ENCODE measurements around the gene AFF2.
"Not testable (repeated sequence)": the region's sequence is repeated elsewhere in the genome, so short reads cannot be mapped to it uniquely, and the experiment has no call there.

The AFF2 gene

GRCh38 chrX:148659481-148659880 is 159.1 kb downstream of the AFF2 start:
- H3K4me3 ChIP-seq (ENCODE audit: low read depth, low read length) = no peak overlapping the region
- TF ChIP-seq CTCF (IDR thresholded peaks at IDR 0.05; ENCODE audit: low read depth, low read length) = no peak

GRCh38 chrX:148661035-148661434 is 160.6 kb downstream of the AFF2 start:
- H3K4me3 ChIP-seq (ENCODE audit: low read depth, low read length) = no peak overlapping the region
- TF ChIP-seq CTCF (IDR thresholded peaks at IDR 0.05; ENCODE audit: low read depth, low read length) = no peak

- H3K4me3 ChIP-seq (ENCODE audit: low read depth, low read length) = no peak overlapping the region
- no peak for TF ChIP-seq CTCF (IDR thresholded peaks at IDR 0.05; ENCODE audit: low read depth, low read length)
Measured at GRCh38 chrX:148662014-148662413, 161.6 kb downstream of the AFF2 start.

GRCh38 chrX:148664171-148664570 is 163.8 kb downstream of the AFF2 start:
- TF ChIP-seq CTCF (IDR thresholded peaks at IDR 0.05; ENCODE audit: low read depth, low read length) = no peak
- no peak overlapping the region for H3K4me3 ChIP-seq (ENCODE audit: low read depth, low read length)

- H3K4me3 ChIP-seq (ENCODE audit: low read depth, low read length) = no peak overlapping the region
- no peak for TF ChIP-seq CTCF (IDR thresholded peaks at IDR 0.05; ENCODE audit: low read depth, low read length)
Measured at GRCh38 chrX:148664995-148665394, 164.6 kb downstream of the AFF2 start.

GRCh38 chrX:148669175-148669574 is 168.8 kb downstream of the AFF2 start:
- not testable (repeated sequence) for H3K4me3 ChIP-seq (ENCODE audit: low read depth, low read length)

GRCh38 chrX:148670277-148670676 is 169.9 kb downstream of the AFF2 start:
- H3K4me3 ChIP-seq (ENCODE audit: low read depth, low read length) = no peak overlapping the region

More at GRCh38 chrX:148670277-148670676, 169.9 kb downstream of the AFF2 start:
- no peak for TF ChIP-seq CTCF (IDR thresholded peaks at IDR 0.05; ENCODE audit: low read depth, low read length)
